GM19035 (cell line): Measurements from ENCODE around the gene SMYD2.

Source experiments
- ATAC-seq: cut with Tn5 transposase; IDR thresholded peaks from one replicate; pipeline ENCODE4 v1.9.1; 2021; ENCODE audit not compliant: unreplicated experiment

The SMYD2 gene

DNA sequence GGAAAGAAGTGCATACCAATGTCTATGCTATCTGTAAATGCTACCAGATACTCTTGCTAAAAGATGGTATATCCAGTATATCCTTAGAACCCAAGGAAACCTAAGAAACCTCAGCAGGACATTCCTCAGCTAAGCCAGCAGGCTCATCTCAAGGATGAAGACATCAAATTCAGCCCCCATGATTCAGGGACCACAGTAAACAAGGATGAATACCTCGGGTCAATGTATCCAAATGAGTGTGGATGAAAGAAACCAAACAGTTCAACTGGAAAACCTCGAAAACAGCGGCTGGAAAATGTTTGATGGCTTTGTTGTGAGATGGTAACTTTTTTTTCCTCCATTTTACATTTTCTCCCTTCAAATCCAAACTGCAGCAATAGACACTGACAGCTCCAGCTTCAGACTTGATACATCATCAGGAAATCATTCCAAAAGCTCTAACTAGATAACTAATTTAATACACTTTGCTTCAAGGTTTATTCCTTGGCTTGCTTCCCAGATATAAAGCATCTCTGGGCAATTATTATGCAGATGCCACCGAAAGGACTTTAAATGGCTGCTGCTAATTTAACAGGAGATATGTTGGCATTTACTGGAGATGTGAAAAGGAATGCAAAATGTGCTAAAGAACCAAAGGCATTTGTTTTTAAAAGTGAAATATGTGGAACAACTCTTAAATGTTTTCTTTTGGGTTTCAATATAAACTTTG, 73.6 kb downstream of the SMYD2 start:
- ATAC-seq, result no peak

DNA sequence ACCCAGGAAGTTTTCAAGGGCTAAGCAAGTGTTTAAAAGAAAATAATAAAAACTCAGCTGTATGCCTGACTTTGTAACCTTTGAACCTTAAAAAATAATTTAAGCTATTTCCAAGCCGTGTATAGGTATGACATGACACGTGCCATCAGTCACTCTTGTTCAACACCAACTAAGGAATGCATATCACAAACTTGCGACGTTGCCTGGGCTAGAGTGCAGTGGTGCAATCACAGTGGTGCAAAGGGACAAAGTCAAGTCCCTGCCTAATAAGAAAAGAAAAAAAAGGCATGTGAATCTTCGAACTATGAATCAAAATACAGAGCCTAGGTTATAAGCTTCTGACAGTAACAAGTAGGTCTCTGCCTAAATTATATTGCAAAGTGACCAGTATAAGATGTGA, 79.2 kb downstream of the SMYD2 start:
- no peak for ATAC-seq

DNA sequence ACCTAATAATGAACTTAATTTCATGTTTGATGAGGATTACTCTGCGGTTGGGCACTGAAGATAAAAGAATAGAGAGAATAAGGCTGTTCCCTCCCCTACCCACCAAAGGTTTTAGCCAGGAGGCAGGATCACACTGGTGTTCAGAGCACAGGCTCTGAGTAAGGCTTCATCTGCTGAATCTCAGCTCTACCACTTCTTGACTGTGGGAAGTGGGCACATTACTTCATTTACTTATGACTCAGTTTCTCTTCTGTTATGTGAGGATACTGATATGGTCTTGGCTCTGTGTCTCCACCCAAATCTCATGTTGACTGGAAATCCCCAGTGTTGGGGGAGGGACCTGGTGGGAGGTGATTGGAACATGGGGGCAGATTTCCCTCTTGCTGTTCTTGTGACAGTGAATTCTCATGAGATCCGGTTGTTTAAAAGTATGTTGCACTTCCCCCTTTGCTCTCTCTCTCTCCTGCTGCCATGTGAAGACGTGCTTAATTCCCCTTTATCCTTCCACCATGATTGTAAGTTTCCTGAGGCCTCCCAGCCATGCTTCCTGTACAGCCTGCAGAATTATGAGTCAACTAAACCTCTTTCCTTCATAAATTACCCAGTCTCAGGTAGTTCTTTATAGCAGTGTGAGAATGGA, 79.7 kb downstream of the SMYD2 start:
- no peak for ATAC-seq

DNA sequence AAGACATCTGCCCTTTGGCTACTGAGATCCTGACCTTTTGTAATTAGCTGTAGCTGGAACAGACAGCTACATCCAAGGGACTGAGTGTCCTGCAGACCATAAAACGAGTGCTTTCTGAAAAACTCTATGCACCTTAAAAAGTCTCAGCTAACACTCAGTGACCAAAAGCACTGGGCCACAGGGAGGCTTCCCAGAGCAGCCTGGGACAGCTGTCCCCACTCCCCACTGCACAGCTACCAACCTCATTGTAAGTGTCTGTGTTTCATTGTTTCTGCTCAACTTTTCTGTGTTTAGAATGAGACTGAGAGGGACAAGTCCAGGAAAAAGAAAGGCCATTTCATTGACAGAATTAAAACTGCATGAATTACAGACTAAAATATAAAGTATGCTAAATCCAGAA, 80.7 kb downstream of the SMYD2 start:
- no peak for ATAC-seq

DNA sequence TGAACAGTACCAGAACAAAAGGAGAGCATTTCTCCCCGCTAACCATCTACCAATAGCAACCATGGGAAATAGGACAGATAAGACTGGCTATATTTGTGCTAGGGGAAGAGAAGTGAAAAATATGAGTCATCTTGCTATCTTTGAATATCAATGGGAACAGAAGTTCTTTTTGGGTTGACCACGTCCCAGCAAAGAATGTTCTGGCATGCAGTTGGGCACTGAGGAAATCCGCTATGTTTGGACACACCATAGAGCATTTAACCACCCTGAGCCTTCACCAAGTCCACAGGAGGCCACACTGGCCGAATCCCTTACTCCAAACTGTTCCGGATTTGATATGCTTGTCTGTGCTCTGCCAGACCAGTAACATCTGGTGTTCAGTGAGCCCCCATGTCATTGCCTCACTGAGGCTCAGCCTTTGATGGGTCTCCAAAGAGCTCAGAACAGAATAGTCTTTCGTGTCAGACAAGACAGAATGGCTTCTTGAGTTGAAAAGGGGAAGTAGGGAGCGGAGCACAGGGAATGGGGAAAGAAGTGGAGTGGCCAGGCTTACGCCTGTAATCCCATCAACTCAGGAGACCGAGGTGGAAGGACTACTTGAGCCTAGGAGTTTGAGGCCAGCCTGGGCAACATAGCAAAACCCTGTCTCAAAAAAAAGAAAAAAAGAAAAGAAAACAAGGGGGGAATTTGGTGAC, 81.4 kb downstream of the SMYD2 start:
- ATAC-seq, result no peak

DNA sequence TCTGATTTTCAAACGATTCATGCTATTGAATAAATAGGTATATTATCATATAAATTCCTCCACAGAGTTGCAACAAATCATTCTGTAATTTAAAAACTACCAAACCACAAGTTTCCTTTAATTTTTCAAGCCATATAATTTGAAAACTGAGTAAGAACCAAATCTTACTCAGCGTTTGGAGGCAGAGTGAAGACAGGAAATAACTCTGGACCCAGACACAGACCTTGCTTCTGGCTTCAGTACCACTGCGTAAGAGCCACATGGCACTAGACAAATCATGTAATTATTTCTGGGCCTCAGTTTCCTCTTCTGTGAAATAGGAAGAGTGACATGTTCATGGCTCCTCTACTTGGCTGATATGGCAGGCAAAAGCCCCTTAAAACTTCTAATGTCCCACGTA, 82.4 kb downstream of the SMYD2 start:
- no peak for ATAC-seq

DNA sequence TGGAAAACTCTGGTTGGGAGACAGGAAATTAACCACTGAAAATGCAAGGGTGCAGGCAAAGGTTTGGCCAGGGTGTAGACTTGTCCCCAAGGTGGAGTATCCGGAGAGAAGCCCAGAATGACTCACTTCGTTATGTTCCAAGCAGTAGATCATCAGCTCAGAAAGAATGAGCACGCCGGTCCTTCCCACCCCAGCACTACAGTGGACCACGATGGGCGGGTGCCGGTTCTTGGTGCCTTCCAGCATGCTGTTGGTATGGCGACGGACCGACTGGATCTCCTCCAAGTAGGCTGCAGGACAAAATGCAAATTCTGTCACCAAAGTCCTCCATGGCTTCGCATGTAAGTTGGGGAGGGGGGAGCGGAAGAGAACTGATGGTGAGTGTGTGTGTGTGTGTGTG, 83.4 kb downstream of the SMYD2 start:
- ATAC-seq, result no peak

DNA sequence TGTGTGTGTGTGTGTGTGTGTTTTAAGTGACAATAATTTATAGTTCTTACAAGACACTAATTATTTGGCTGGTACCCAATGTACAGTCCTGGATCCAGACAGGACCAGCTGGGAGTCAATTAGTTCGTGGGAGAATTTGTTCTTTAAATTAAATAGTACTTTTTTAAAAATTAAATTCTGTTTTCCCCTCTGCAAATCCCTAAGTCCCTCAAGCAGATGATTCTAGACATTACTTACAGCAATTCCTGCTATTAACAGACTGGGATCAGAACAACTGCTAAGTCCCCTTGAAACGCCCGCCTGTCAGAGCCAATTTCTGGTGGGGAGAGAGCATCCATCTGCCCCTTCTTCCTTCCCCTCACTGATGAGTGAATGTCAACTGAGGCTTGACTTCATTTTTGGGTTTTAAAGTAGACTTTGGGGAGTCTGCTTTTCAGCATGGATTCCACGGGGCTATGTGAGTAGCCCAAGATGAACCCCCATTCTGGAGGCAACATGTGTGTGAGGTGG, 83.9 kb downstream of the SMYD2 start:
- ATAC-seq, result no peak

DNA sequence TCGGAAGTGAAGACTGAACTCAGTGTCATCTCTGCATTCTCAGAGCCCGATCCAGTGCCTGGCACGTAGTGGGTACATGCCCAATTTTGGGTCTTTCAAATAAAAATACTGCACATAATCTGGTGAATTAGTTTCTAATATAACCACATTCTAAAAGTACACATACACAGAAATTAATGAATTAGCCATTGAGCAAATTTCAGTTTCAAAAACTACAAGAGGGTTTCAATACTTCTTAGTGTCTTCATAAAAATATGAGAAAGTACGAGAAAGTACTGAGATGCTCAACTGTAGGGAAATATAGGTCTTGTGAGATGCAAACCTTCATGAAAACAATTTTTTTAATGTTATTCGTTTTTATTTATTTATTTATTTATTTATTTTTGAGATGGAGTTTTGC, 86.9 kb downstream of the SMYD2 start:
- ATAC-seq, result no peak

DNA sequence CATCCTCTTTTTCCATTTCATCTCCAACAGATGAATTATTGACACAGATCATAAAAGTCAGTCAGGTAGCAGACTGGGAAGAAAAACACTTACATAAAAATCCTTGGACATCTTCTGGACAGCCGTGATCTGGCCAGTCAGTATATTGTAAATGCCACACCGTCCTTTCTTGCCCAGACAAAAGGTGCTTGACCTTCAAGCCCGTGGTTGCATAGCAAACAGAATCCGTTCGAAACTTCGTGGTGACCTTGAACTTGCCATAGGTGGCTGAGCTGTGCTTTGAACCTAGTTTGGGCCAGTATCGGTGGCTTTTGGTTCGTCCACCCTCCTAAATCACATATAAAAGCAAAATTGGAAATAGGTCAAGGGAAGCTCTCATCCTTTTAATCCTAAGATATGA, 88.4 kb downstream of the SMYD2 start:
- ATAC-seq, result no peak

DNA sequence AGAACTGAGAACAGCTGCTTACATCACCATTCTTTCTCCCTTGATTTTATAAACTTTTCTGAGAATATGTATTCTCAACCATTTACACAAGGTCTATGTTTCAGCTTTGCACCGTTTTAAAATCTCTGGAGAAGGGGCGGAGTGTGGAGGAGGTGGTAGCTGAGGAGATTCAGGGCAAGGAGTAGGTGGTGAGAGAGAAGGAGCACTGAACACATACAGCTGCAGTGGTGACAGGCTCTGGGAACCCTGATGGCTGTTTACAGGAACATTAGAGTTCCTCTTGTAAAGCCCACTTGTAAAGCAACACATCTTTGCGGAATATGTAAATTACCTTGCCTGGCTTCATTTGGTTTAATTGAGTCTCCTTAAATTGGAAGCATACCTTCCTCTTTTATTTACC, 89.7 kb downstream of the SMYD2 start:
- ATAC-seq, result no peak

DNA sequence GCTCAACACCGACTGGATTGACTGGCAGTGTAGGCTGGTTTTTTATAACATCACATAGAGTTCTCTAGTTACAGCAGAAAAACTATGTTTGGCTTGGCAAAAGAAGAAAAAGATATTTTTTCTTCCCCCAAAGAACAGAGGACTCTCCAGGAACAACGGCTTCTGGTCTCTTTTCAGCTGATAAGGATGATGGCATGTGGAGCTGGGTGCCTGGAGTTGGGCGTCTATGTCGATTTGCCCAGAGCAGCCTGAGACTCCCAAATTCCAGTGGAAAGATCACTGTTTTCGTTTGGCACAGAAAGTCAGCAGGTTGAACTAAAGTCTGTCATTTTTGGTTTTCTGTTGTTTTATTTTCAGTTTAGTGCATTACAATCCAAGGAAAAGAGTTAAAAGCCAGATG, 91.1 kb downstream of the SMYD2 start:
- ATAC-seq, result no peak

DNA sequence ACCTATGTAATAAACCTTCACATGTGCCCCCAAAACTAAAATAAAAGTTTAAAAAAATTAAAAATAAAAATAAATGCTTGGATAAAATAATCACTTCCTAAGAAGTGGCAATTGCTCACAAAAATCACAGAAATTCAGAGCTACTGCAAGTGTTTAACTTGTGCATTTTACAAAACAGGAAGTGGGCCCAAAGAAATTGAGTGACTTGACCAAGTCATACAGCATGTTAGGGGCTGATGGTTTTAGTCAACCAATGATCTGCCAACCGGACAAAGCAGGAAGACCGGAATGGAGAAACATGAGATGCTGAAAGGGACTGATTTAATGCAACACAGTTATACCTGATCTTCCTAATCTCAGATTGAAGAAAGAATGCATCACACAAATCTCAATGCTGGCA, 96.5 kb downstream of the SMYD2 start:
- ATAC-seq, result no peak

DNA sequence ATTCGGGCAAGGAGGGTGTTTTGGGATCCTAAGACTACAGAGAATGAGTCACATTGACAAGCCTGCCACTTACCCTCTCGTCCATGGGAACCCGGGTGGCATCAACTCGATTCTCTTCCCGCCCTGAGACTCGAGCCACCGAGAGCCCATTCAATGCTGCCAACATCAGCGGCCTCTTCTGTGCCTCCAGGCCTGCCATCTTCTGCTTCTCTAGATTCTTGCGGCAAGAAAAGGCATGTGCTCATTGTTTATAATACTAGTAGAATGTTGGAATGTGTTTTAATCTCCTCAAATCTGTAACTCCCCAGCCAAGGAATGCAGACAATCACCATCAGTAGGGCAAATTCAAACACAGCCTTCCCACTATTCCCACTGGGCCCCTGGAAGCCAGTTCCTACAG, 96.9 kb downstream of the SMYD2 start:
- no peak for ATAC-seq

DNA sequence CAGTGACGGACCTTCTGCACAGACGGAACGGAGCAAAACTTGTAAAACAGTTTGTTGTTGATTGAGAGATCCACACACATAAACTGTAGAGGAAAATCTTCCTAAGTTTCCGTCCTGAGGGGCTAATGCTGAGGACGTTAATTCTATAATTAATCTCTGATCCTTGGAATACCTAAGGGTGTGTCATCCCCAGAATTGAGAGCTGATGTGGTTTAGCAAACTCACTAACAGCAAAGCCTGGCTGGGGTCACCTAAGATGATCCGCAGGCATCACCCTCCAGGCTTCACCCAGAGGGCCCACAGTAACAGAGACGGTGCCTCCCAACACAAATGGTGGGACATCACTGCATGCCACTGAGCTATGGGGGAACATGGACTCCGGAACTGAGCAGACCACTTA, 97.5 kb downstream of the SMYD2 start:
- no peak for ATAC-seq

DNA sequence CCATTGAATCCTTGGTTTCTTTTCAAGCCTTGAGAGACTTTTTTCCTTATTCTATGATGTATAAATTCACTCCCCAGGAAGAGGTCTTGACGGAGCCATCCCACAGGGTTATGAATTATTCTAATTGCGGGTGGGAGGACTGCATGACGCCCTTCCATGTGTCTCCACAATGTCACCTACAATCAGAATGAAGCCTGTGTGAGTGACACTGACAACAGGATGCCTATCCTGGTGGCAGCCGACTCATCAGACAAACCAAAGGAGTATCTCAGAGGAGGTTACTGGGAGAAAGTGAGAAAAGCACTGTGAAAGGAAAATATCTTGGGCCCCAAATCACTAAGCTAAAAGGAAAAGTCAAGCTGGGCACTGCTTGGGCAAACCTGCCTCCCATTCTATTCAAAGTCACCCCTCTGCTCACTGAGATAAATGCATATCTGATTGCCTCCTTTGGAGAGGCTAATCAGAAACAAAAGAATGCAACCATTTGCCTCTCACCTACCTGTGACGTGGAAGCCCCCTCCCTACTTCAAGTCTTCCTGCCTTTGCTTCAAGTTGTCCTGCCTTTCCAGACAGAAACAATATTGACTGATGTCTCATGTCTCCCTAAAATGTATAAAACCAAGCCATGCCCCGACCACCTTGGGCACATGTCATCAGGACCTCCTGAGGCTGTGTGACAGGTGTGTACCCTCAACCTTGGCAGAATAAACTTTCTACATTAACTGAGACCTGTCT, 98.4 kb downstream of the SMYD2 start:
- no peak for ATAC-seq

DNA sequence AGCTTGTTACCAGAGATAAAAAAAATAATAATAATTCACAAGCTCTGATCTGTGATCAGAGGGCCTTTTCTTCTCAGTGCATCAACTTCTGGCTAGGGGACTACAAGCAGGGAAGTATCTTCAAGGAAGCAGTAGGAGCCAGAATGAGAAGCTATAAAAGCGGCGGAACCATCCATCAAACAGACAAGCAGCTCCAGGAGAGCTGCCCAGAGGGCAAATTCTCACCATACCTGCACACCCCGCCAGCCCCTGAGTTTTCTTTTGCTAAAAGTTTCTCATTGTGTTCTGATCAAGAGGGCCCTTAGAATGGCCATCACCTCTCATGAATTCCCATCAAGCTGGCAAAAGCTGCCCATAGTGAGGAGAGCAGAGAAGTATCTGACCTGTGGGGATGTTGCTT, 99.4 kb downstream of the SMYD2 start:
- no peak for ATAC-seq

DNA sequence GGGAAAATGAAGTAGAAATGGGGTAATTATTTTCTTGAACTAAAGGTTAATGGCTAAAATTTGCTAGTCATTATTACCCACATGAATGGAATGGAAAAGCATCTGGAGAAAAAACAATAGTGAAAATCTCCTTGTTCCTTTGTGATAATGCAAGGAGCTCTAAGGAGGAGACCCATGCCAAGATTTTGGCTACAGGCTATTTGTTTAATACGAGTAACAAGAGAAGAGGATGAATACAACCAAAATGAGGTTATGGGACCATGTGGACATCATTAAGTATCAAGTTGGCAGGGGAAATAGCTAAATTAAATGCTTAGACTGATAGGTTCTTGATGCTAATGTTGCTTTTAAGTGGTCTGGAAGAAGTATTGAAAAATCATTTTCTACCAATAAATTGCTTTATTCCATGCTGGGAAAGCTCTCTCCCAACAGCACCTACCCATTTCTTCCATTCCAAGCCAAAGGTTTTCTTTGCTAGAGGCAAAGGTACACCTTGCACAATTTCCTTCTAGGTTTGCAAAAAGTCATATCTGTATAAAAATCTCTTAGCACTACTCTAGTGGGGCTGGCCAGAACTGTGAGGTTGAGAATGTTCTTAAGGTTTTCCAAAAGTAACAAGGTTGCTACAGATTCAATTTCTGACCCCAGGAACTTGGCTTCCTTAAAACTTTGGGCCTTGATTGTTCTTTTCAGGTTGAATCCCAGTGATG, 100.2 kb downstream of the SMYD2 start:
- ATAC-seq, result no peak

DNA sequence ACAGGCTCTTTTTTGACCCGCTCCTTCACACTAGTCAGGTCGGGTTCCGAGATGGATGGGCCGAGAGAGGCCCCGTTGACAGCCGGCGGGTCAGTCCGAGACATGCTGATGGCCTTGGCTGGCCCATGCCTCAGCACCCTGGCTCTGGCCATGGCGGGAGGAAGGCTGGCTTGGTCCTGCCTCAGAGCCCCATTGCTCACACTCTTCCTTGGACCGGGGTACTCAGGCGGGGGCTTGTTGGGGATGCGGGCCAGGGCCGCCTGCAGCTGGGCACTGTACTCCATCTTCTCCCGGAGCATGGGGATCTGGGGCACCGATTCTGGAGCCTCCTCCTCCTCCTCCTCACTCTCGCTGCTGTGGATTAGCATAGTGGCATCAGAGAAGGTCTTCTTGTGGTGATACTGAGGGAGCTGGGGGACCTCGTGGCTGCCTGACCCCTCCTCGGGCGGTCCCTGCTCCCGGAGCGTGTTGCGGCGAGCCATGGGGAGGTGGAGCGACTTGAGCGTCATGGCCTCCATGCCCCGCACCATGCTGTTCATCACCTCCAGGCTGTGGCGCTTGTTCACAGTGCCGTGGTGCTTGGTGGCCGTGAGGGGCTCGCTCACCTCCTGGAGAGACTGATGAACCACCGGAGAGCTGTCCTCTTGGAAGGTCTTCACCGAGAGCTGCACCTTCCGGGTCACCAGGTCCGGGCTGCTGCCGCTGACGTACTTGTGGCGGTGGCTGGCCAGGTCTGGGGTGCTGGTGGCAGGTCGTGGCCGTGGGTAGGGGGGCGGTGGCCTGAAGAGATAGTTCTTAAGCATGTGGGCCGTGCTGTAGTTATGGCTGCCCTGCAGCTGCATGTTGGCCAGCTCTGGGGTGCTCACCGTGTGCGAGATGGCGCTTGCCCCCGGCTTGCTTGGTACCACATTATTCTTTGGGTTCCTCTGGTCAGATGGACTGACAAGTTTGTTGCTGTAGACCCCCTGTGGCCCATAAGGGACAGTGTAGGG, 102.7 kb downstream of the SMYD2 start:
- ATAC-seq, result no peak
